HCT116 (cell line): ENCODE data around the gene SYTL5.

Source experiments
- JUND ChIP-seq: IDR thresholded peaks from 2 replicates; pipeline ENCODE4 v1.6.1; 2012
- POLR2A ChIP-seq: IDR thresholded peaks from 2 replicates; pipeline ENCODE4 v1.7.0; 2011; ENCODE audit warnings: borderline replicate concordance; ENCODE audit not compliant: insufficient read depth, insufficient read length; ENCODE audit errors: extremely low read depth

DNA sequence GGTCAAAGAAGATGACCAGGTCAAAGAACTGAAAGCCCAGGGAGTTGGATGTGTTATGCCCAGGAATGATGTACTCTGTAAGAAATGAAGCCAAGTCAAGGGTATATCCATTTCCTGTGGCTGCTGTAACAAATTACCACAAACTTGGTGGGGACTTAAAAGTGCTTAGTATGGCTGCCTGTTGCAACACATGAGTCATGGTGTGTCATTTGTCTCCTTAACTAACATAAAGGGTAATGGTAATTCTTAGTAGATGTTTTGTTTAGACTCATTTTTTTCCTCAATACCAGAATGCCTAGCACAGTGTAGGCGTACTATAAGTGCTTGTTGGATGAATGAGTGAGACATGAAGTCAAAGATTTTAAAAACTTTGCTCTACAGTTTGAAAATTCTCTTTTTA is 45.7 kb downstream of the SYTL5 start:
- TF ChIP-seq JUND (peak; percentile 68), POLR2A (no peak)
